Measurements from ENCODE around the gene STARD10. TPM values are rescaled to one million over a fixed set of nuclear protein-coding genes. Genes with fewer than 3 reads are reported as not detected.
A peak's percentile ranks its signal among the peaks of the same experiment; 100 is the strongest.

The STARD10 gene
- total RNA-seq, 2 donors from 2014 or later = 32.2 to 33.3 TPM

- H3K27me3 Mint-ChIP-seq (ENCODE audit: insufficient read depth) = no peaks in the 10 kb centered on the region
- Histone ChIP-seq H3K9ac (ENCODE audit: extremely low read depth, low read length, poor library complexity, severe bottlenecking) (peak overlapping the region; percentile 25), H3K4me1 (ENCODE audit: control insufficient read depth, insufficient read depth, low read length) (peaks cover 11% of the 10 kb centered on the region), H3K4me3 (ENCODE audit: low read length) (no peak overlapping the region), H3K27me3 (ENCODE audit: control insufficient read depth, insufficient read depth, low read length, poor library complexity, severe bottlenecking) (no peaks in the 10 kb centered on the region), H3K36me3 (ENCODE audit: control insufficient read depth, insufficient read depth, low read length) (peaks cover 7% of the 10 kb centered on the region), H3K9me3 (ENCODE audit: control insufficient read depth, low read length) (no peaks in the 10 kb centered on the region), H3K27ac (ENCODE audit: low read depth, low read length) (no peak overlapping the region)
- no peaks in the 10 kb centered on the region for H3K9me3 Mint-ChIP-seq
- peaks cover 12% of the 10 kb centered on the region for H3K36me3 Mint-ChIP-seq (ENCODE audit: low read depth)
- peak; percentile 43 for TF ChIP-seq CTCF (conservative IDR thresholded peaks at IDR 0.05)
- DNase-seq = no peak
- peak overlapping the region; percentile 47 for H3K4me3 Mint-ChIP-seq
- peaks cover 56% of the 10 kb centered on the region for H3K4me1 Mint-ChIP-seq
- 73 to 84% methylated on average over 6 to 8 of the region's 8 CpGs for WGBS, 2 experiments (ENCODE audit: insufficient coverage in 1 of 2, insufficient read length in 1 of 2)
- H3K27ac Mint-ChIP-seq = peak overlapping the region; percentile 96
Measured at GRCh38 chr11:72741429-72741833, 52.4 kb downstream of the STARD10 start.

- Histone ChIP-seq H3K9me3 (ENCODE audit: control insufficient read depth, low read length) (no peaks in the 10 kb centered on the region), H3K27ac (ENCODE audit: low read depth, low read length) (no peak overlapping the region), H3K27me3 (ENCODE audit: control insufficient read depth, insufficient read depth, low read length, poor library complexity, severe bottlenecking) (no peaks in the 10 kb centered on the region), H3K4me1 (ENCODE audit: control insufficient read depth, insufficient read depth, low read length) (peaks cover 11% of the 10 kb centered on the region), H3K4me3 (ENCODE audit: low read length) (no peak overlapping the region), H3K36me3 (ENCODE audit: control insufficient read depth, insufficient read depth, low read length) (peaks cover 7% of the 10 kb centered on the region), H3K9ac (ENCODE audit: extremely low read depth, low read length, poor library complexity, severe bottlenecking) (peak overlapping the region; percentile 25)
- peak; percentile 90 for DNase-seq
- no peaks in the 10 kb centered on the region for H3K9me3 Mint-ChIP-seq
- peak overlapping the region; percentile 96 for H3K27ac Mint-ChIP-seq
- peak overlapping the region; percentile 47 for H3K4me3 Mint-ChIP-seq
- no peaks in the 10 kb centered on the region for H3K27me3 Mint-ChIP-seq (ENCODE audit: insufficient read depth)
- WGBS, 2 experiments (ENCODE audit: insufficient coverage in 1 of 2, insufficient read length in 1 of 2) = 72 to 79% methylated on average over 3 to 10 of the region's 10 CpGs
- TF ChIP-seq CTCF (conservative IDR thresholded peaks at IDR 0.05) = no peak
- H3K4me1 Mint-ChIP-seq = peaks cover 60% of the 10 kb centered on the region
- peaks cover 13% of the 10 kb centered on the region for H3K36me3 Mint-ChIP-seq (ENCODE audit: low read depth)
Measured at GRCh38 chr11:72740562-72741428, 53.1 kb downstream of the STARD10 start.

- no peaks in the 10 kb centered on the region for H3K27me3 ChIP-seq (ENCODE audit: control insufficient read depth, insufficient read depth, low read length, poor library complexity, severe bottlenecking)
- no peak for DNase-seq
- Mint-ChIP-seq H3K9me3 (no peaks in the 10 kb centered on the region), H3K4me3 (no peak overlapping the region), H3K27me3 (ENCODE audit: insufficient read depth) (no peaks in the 10 kb centered on the region), H3K27ac (peak overlapping the region; percentile 78), H3K4me1 (peaks cover 64% of the 10 kb centered on the region), H3K36me3 (ENCODE audit: low read depth) (peaks cover 13% of the 10 kb centered on the region)
- H3K4me1 ChIP-seq (ENCODE audit: control insufficient read depth, insufficient read depth, low read length) = peaks cover 15% of the 10 kb centered on the region
- no peak overlapping the region for H3K9ac ChIP-seq (ENCODE audit: extremely low read depth, low read length, poor library complexity, severe bottlenecking)
- H3K9me3 ChIP-seq (ENCODE audit: control insufficient read depth, low read length) = no peaks in the 10 kb centered on the region
- no peak overlapping the region for H3K27ac ChIP-seq (ENCODE audit: low read depth, low read length)
- no peak overlapping the region for H3K4me3 ChIP-seq (ENCODE audit: low read length)
- no peak for TF ChIP-seq CTCF (conservative IDR thresholded peaks at IDR 0.05)
- peaks cover 7% of the 10 kb centered on the region for H3K36me3 ChIP-seq (ENCODE audit: control insufficient read depth, insufficient read depth, low read length)
- WGBS, 2 experiments (ENCODE audit: insufficient coverage in 1 of 2, insufficient read length in 1 of 2) = 95% methylated on average over 2 of the region's 2 CpGs; no CpG with 5 or more reads in 1 of the 2 experiments
Measured at GRCh38 chr11:72740060-72740424, 53.8 kb downstream of the STARD10 start.

Data from endodermal cell (in vitro differentiated cells).